Measurements from ENCODE around the gene KRABD2.

GRCh38 chr17:8376271-8377067 is at the start of gene KRABD2:
- TF ChIP-seq, protein P1, sequence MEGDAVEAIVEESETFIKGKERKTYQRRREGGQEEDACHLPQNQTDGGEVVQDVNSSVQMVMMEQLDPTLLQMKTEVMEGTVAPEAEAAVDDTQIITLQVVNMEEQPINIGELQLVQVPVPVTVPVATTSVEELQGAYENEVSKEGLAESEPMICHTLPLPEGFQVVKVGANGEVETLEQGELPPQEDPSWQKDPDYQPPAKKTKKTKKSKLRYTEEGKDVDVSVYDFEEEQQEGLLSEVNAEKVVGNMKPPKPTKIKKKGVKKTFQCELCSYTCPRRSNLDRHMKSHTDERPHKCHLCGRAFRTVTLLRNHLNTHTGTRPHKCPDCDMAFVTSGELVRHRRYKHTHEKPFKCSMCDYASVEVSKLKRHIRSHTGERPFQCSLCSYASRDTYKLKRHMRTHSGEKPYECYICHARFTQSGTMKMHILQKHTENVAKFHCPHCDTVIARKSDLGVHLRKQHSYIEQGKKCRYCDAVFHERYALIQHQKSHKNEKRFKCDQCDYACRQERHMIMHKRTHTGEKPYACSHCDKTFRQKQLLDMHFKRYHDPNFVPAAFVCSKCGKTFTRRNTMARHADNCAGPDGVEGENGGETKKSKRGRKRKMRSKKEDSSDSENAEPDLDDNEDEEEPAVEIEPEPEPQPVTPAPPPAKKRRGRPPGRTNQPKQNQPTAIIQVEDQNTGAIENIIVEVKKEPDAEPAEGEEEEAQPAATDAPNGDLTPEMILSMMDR (conservative IDR thresholded peaks at IDR 0.05; ENCODE audit: low read depth, low read length) = peak; percentile 74
- TF ChIP-seq EZH2 (IDR thresholded peaks at IDR 0.05; ENCODE audit: borderline replicate concordance, low read depth, low read length, poor library complexity, severe bottlenecking) = no peak
